K562 (cell line): ENCODE data around the gene NT5C1B. TPM values are rescaled to one million over a fixed set of nuclear protein-coding genes. Genes with fewer than 3 reads are reported as not detected.
A peak's percentile ranks its signal among the peaks of the same experiment; 100 is the strongest.

Source experiments
- ARNT ChIP-seq, 2 experiments: fragments of 450-650 bp; IDR thresholded peaks; 2 replicates each; pipeline ENCODE4 v1.6.1; 2016; ENCODE audit warnings: mild to moderate bottlenecking in 1 of 2
- CBFB ChIP-seq: sonication (generic); formaldehyde crosslinking; IDR thresholded peaks from 2 replicates; pipeline ENCODE4 v1.4.0; 2020; ENCODE audit warnings: mild to moderate bottlenecking, missing genetic modification reagents
- CHAMP1 ChIP-seq: fragments of 450-650 bp; IDR thresholded peaks from 2 replicates; pipeline ENCODE4 v1.6.1; 2016; ENCODE audit warnings: mild to moderate bottlenecking
- DPF2 ChIP-seq: fragments of 450-650 bp; IDR thresholded peaks from 2 replicates; pipeline ENCODE4 v1.6.1; 2016
- HMG20A ChIP-seq: fragments of 450-650 bp; formaldehyde crosslinking; conservative IDR thresholded peaks from 2 replicates; pipeline ENCODE4 v1.4.0; 2020; ENCODE audit warnings: mild to moderate bottlenecking, mixed read lengths
- MTA1 ChIP-seq: fragments of 450-650 bp; IDR thresholded peaks from 2 replicates; pipeline ENCODE4 v1.6.1; 2017; ENCODE audit warnings: borderline replicate concordance
- NFE2 ChIP-seq: IDR thresholded peaks from 2 replicates; pipeline ENCODE4 v1.6.1; 2014; ENCODE audit warnings: antibody characterized with exemption, low read depth
- NR2C2 ChIP-seq, 2 experiments: fragments of 200-800 bp in 1 of 2; sonication (Bioruptor generic) in 1 of 2; sonication (generic) in 1 of 2; formaldehyde crosslinking in 1 of 2; IDR thresholded peaks; 2 replicates each; pipeline versions ENCODE4 v1.6.1 to v1.8.0; 2016 to 2022; ENCODE audit warnings: mild to moderate bottlenecking in 1 of 2, missing compliant biosample characterization in 1 of 2, missing genetic modification characterization in 1 of 2, missing genetic modification reagents in 1 of 2
- POLR2AphosphoS5 ChIP-seq: IDR thresholded peaks from 2 replicates; pipeline ENCODE4 v1.6.1; 2011; ENCODE audit warnings: mild to moderate bottlenecking, low read depth, low read length, moderate library complexity; ENCODE audit not compliant: control insufficient read depth, insufficient read depth
- SIN3B ChIP-seq: fragments of 450-650 bp; IDR thresholded peaks from 2 replicates; pipeline ENCODE4 v1.6.1; 2017; ENCODE audit warnings: low read depth, mild to moderate bottlenecking, moderate library complexity
- SOX6 ChIP-seq: fragments of 450-650 bp; IDR thresholded peaks from 2 replicates; pipeline ENCODE4 v1.6.1; 2014; ENCODE audit warnings: mild to moderate bottlenecking
- SP1 ChIP-seq: sonication (generic); formaldehyde crosslinking; IDR thresholded peaks from 2 replicates; pipeline ENCODE4 v1.8.1; 2022; ENCODE audit warnings: mild to moderate bottlenecking, missing genetic modification reagents
- SRSF9 ChIP-seq: fragments of 200-400 bp; formaldehyde crosslinking; IDR thresholded peaks from 2 replicates; pipeline ENCODE4 v1.6.1; 2017; ENCODE audit warnings: low read depth, low read length, borderline replicate concordance
- TAL1 ChIP-seq: fragments of 450-650 bp; IDR thresholded peaks from 2 replicates; pipeline ENCODE4 v1.6.1; 2016; ENCODE audit warnings: mild to moderate bottlenecking
- TFAM ChIP-seq: fragments of 250-450 bp; sonication (Bioruptor Pico); conservative IDR thresholded peaks from 2 replicates; pipeline ENCODE4 v1.5.0; 2021; ENCODE audit warnings: mild to moderate bottlenecking, moderate library complexity
- XRCC3 ChIP-seq: fragments of 450-650 bp; IDR thresholded peaks from 2 replicates; pipeline ENCODE4 v1.6.1; 2017; ENCODE audit warnings: mild to moderate bottlenecking, moderate library complexity
- ZNF143 ChIP-seq: sonication (generic); formaldehyde crosslinking; IDR thresholded peaks from 2 replicates; pipeline ENCODE4 v1.9.0; 2022; ENCODE audit warnings: mild to moderate bottlenecking, missing genetic modification reagents
- ZNF282 ChIP-seq: sonication (generic); formaldehyde crosslinking; IDR thresholded peaks from 2 replicates; pipeline ENCODE4 v1.8.1; 2023; ENCODE audit warnings: missing genetic modification reagents
- ZNF316 ChIP-seq: fragments of 450-650 bp; IDR thresholded peaks from 2 replicates; pipeline ENCODE4 v1.6.1; 2016
- polyA plus RNA-seq, 8 experiments: library from polyadenylated mRNA; depleted of rRNA in 4 of 8; stranded (reverse) in 5 of 8; unstranded in 3 of 8; fragments of >200 nt; fragmentation: Nextera tagmentation in 2 of 8; fragmentation: Illumina TruSeq in 1 of 8; extraction: Ambion mirVana in 2 of 8; extraction: Trizol in 1 of 8; gene quantifications; 2 replicates each; pipeline versions ENCODE4 v1.2.1 to v1.2.3, GENCODE V29; 2011 to 2014; ENCODE audit warnings: inconsistent platforms in 1 of 8, missing spikeins in 1 of 8
- total RNA-seq, 7 experiments: library from RNA; depleted of rRNA in 6 of 7; stranded (reverse); fragments of >200 nt in 6 of 7; fragmentation: Illumina TruSeq in 2 of 7; extraction: Trizol in 2 of 7; gene quantifications; 2 replicates each; pipeline versions ENCODE4 v1.2.1 to v1.2.3, GENCODE V29; 2011 to 2021; ENCODE audit warnings: low replicate concordance in 1 of 7
- TF ChIP-seq, protein P1 (sequence below): fragments of 150-350 bp; conservative IDR thresholded peaks from 2 replicates; pipeline ENCODE4 v1.6.1; 2014; ENCODE audit warnings: low read length
- TF ChIP-seq, protein P2 (sequence below): fragments of 250-450 bp; sonication (Bioruptor Pico); IDR thresholded peaks from 2 replicates; pipeline ENCODE4 v1.4.0; 2020

The NT5C1B gene
- total and polyA plus RNA-seq, 9 of the 15 experiments (the other 6 are each of a cell fraction or from before 2014, with no cell fraction given), result 0.07 TPM; not detected in 8

DNA sequence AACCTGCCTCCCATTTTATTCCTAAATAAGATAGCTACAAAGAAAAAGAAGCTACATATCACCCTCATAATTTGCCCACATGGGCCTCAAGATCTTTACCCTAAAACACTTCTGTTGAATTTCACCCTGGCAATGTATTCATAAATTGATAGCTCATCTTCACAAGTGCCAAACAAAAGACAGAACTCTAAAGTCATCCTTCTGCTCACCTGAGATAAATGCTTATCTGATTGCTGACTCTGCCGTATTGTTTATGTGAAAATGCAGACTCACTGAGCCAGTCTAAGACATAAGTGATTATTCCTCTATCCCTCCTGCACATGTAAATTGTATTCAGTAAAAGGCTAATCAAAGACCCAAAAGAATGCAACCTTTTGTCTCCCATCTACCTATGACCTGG lies 30.9 kb downstream of the NT5C1B start (continued):
- TF ChIP-seq ZNF143 (CRISPR knock-in tag) (no peak), SOX6 (peak; percentile 99), ARNT (IDR thresholded peaks at IDR 0.05) (no peak), DPF2 (peak; percentile 91), NFE2 (peak; percentile 90), TAL1 (peak; percentile 74), SRSF9 (no peak), ZNF316 (peak; percentile 97), CHAMP1 (peak; percentile 59; the same call in 1 of the 2 replicates), XRCC3 (no peak), POLR2AphosphoS5 (no peak), SIN3B (no peak), TFAM (CRISPR knock-in tag) (no peak), NR2C2 (CRISPR knock-in tag; IDR thresholded peaks at IDR 0.05) (no peak), NR2C2 (tag; IDR thresholded peaks at IDR 0.05) (no peak), SP1 (CRISPR knock-in tag) (no peak), MTA1 (peak; percentile 68; the same call in 1 of the 2 replicates), CBFB (CRISPR knock-in tag) (no peak), ZNF282 (CRISPR knock-in tag) (no peak), HMG20A (CRISPR knock-in tag) (no peak)
- TF ChIP-seq, protein P1, sequence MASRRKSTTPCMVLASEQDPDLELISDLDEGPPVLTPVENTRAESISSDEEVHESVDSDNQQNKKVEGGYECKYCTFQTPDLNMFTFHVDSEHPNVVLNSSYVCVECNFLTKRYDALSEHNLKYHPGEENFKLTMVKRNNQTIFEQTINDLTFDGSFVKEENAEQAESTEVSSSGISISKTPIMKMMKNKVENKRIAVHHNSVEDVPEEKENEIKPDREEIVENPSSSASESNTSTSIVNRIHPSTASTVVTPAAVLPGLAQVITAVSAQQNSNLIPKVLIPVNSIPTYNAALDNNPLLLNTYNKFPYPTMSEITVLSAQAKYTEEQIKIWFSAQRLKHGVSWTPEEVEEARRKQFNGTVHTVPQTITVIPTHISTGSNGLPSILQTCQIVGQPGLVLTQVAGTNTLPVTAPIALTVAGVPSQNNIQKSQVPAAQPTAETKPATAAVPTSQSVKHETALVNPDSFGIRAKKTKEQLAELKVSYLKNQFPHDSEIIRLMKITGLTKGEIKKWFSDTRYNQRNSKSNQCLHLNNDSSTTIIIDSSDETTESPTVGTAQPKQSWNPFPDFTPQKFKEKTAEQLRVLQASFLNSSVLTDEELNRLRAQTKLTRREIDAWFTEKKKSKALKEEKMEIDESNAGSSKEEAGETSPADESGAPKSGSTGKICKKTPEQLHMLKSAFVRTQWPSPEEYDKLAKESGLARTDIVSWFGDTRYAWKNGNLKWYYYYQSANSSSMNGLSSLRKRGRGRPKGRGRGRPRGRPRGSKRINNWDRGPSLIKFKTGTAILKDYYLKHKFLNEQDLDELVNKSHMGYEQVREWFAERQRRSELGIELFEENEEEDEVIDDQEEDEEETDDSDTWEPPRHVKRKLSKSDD, result no peak
- TF ChIP-seq, protein P2, sequence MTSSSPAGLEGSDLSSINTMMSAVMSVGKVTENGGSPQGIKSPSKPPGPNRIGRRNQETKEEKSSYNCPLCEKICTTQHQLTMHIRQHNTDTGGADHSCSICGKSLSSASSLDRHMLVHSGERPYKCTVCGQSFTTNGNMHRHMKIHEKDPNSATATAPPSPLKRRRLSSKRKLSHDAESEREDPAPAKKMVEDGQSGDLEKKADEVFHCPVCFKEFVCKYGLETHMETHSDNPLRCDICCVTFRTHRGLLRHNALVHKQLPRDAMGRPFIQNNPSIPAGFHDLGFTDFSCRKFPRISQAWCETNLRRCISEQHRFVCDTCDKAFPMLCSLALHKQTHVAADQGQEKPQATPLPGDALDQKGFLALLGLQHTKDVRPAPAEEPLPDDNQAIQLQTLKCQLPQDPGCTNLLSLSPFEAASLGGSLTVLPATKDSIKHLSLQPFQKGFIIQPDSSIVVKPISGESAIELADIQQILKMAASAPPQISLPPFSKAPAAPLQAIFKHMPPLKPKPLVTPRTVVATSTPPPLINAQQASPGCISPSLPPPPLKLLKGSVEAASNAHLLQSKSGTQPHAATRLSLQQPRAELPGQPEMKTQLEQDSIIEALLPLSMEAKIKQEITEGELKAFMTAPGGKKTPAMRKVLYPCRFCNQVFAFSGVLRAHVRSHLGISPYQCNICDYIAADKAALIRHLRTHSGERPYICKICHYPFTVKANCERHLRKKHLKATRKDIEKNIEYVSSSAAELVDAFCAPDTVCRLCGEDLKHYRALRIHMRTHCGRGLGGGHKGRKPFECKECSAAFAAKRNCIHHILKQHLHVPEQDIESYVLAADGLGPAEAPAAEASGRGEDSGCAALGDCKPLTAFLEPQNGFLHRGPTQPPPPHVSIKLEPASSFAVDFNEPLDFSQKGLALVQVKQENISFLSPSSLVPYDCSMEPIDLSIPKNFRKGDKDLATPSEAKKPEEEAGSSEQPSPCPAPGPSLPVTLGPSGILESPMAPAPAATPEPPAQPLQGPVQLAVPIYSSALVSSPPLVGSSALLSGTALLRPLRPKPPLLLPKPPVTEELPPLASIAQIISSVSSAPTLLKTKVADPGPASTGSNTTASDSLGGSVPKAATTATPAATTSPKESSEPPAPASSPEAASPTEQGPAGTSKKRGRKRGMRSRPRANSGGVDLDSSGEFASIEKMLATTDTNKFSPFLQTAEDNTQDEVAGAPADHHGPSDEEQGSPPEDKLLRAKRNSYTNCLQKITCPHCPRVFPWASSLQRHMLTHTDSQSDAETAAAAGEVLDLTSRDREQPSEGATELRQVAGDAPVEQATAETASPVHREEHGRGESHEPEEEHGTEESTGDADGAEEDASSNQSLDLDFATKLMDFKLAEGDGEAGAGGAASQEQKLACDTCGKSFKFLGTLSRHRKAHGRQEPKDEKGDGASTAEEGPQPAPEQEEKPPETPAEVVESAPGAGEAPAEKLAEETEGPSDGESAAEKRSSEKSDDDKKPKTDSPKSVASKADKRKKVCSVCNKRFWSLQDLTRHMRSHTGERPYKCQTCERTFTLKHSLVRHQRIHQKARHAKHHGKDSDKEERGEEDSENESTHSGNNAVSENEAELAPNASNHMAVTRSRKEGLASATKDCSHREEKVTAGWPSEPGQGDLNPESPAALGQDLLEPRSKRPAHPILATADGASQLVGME (CRISPR knock-in tag), result no peak
